ENCODE results near the gene C16orf74. TPM values are rescaled to one million over a fixed set of nuclear protein-coding genes. Genes with fewer than 3 reads are reported as not detected.

C16orf74 gene
- total and polyA plus RNA-seq, 2 of the 13 experiments (the other 11 are each of a cell fraction or from before 2014, with no cell fraction given): 0.13 to 0.29 TPM

DNA sequence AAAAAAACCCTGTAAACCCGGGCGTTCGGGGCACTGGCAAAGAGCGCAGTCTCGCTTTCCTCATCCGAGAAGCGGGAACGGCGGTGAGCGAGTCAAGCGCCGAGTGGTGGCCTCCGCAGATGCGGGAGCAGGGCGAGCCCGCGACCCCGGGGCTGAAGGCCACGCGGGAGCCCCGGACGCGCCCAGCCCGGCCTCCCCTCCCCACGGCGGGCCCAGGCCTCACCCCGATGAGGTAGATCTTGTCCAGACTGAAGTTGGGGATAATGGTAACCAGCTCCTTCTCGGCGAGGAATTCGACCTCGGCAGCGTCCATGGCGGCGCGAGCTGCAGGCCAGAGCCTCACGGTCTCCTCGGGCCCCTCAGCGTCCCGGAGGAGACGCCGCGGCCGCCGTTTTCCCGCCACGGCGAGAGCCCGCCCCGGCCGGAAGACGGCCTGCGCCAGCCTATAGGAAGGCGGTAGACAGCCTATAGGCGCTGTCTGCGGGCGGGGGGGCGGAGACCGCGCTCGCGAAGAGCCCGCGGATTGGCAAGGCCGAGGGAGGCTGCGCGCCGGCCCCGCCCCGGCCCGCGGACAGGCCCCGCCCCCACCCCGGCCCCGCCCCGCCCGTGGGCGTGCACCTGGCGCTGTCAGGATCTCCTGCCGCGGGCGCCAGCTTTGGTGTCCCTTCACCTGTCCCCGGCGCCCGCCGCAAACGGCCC lies 62.2 kb downstream of the C16orf74 start, which contains the start of gene GINS2 (continued):
- TF ChIP-seq, protein P1, sequence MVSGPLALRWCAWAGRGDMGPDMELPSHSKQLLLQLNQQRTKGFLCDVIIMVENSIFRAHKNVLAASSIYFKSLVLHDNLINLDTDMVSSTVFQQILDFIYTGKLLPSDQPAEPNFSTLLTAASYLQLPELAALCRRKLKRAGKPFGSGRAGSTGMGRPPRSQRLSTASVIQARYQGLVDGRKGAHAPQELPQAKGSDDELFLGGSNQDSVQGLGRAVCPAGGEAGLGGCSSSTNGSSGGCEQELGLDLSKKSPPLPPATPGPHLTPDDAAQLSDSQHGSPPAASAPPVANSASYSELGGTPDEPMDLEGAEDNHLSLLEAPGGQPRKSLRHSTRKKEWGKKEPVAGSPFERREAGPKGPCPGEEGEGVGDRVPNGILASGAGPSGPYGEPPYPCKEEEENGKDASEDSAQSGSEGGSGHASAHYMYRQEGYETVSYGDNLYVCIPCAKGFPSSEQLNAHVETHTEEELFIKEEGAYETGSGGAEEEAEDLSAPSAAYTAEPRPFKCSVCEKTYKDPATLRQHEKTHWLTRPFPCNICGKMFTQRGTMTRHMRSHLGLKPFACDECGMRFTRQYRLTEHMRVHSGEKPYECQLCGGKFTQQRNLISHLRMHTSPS (CRISPR knock-in tag; IDR thresholded peaks at IDR 0.05; ENCODE audit: low read depth): no peak
- peak; percentile 45; the same call in 1 of the 2 replicates for TF ChIP-seq MAZ (IDR thresholded peaks at IDR 0.05; ENCODE audit: borderline replicate concordance, low read depth, low read length)
- TF ChIP-seq MAZ (CRISPR knock-in tag; IDR thresholded peaks at IDR 0.05; ENCODE audit: low read depth): peak; percentile 27; the same call in 1 of the 2 replicates
- 0 out of 2 replicates have a peak, but pooled peaks have one; percentile 56 for TF ChIP-seq HOXA9 (CRISPR knock-in tag; IDR thresholded peaks at IDR 0.05; ENCODE audit: borderline replicate concordance)
- no peak for TF ChIP-seq SRSF4 (IDR thresholded peaks at IDR 0.05; ENCODE audit: low read depth, low read length, poor library complexity, severe bottlenecking)
- TF ChIP-seq SIN3A (IDR thresholded peaks at IDR 0.05; ENCODE audit: borderline replicate concordance, low read depth, low read length): peak; percentile 79
- TF ChIP-seq ZNF30 (CRISPR knock-in tag; IDR thresholded peaks at IDR 0.05): 0 out of 2 replicates have a peak, but pooled peaks have one; percentile 57
- TF ChIP-seq ZSCAN22 (CRISPR knock-in tag; IDR thresholded peaks at IDR 0.05): peak; percentile 50; the same call in 1 of the 2 replicates
- TF ChIP-seq ZNF282 (IDR thresholded peaks at IDR 0.05; ENCODE audit: partially characterized antibody): no peak
- TF ChIP-seq ZNF605 (CRISPR knock-in tag; IDR thresholded peaks at IDR 0.05): no peak; the same call in 1 of the 2 replicates
- TF ChIP-seq KLF12 (CRISPR knock-in tag; IDR thresholded peaks at IDR 0.05; ENCODE audit: borderline replicate concordance): peak; percentile 92
- TF ChIP-seq GABPA (IDR thresholded peaks at IDR 0.05; ENCODE audit: low read depth, low read length): peak; percentile 79
- peak; percentile 83 for TF ChIP-seq GABPA (CRISPR knock-in tag; IDR thresholded peaks at IDR 0.05; ENCODE audit: low read depth)
- TF ChIP-seq, protein P2, sequence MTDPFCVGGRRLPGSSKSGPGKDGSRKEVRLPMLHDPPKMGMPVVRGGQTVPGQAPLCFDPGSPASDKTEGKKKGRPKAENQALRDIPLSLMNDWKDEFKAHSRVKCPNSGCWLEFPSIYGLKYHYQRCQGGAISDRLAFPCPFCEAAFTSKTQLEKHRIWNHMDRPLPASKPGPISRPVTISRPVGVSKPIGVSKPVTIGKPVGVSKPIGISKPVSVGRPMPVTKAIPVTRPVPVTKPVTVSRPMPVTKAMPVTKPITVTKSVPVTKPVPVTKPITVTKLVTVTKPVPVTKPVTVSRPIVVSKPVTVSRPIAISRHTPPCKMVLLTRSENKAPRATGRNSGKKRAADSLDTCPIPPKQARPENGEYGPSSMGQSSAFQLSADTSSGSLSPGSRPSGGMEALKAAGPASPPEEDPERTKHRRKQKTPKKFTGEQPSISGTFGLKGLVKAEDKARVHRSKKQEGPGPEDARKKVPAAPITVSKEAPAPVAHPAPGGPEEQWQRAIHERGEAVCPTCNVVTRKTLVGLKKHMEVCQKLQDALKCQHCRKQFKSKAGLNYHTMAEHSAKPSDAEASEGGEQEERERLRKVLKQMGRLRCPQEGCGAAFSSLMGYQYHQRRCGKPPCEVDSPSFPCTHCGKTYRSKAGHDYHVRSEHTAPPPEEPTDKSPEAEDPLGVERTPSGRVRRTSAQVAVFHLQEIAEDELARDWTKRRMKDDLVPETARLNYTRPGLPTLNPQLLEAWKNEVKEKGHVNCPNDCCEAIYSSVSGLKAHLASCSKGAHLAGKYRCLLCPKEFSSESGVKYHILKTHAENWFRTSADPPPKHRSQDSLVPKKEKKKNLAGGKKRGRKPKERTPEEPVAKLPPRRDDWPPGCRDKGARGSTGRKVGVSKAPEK (CRISPR knock-in tag; IDR thresholded peaks at IDR 0.05; ENCODE audit: borderline replicate concordance): no peak
- no peak for TF ChIP-seq ZFP36L1 (CRISPR knock-in tag; IDR thresholded peaks at IDR 0.05)
- peak; percentile 46; the same call in 1 of the 2 replicates for TF ChIP-seq ZNF629 (CRISPR knock-in tag; conservative IDR thresholded peaks at IDR 0.05)
- TF ChIP-seq, protein P3, sequence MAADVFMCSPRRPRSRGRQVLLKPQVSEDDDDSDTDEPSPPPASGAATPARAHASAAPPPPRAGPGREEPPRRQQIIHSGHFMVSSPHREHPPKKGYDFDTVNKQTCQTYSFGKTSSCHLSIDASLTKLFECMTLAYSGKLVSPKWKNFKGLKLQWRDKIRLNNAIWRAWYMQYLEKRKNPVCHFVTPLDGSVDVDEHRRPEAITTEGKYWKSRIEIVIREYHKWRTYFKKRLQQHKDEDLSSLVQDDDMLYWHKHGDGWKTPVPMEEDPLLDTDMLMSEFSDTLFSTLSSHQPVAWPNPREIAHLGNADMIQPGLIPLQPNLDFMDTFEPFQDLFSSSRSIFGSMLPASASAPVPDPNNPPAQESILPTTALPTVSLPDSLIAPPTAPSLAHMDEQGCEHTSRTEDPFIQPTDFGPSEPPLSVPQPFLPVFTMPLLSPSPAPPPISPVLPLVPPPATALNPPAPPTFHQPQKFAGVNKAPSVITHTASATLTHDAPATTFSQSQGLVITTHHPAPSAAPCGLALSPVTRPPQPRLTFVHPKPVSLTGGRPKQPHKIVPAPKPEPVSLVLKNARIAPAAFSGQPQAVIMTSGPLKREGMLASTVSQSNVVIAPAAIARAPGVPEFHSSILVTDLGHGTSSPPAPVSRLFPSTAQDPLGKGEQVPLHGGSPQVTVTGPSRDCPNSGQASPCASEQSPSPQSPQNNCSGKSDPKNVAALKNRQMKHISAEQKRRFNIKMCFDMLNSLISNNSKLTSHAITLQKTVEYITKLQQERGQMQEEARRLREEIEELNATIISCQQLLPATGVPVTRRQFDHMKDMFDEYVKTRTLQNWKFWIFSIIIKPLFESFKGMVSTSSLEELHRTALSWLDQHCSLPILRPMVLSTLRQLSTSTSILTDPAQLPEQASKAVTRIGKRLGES (CRISPR knock-in tag; IDR thresholded peaks at IDR 0.05; ENCODE audit: borderline replicate concordance): peak; percentile 72; the same call in 1 of the 2 replicates
- peak; percentile 75; the same call in 1 of the 2 replicates for TF ChIP-seq ZNF232 (CRISPR knock-in tag; IDR thresholded peaks at IDR 0.05; ENCODE audit: borderline replicate concordance)
- TF ChIP-seq, protein P4, sequence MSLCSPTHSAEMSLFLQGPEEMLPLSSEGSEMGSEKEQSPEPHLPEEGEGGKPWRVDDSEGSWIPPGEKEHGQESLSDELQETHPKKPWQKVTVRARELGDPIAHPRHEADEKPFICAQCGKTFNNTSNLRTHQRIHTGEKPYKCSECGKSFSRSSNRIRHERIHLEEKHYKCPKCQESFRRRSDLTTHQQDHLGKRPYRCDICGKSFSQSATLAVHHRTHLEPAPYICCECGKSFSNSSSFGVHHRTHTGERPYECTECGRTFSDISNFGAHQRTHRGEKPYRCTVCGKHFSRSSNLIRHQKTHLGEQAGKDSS (CRISPR knock-in tag; IDR thresholded peaks at IDR 0.05; ENCODE audit: borderline replicate concordance, low read depth): no peak
- TF ChIP-seq NCOR1 (IDR thresholded peaks at IDR 0.05; ENCODE audit: borderline replicate concordance, low read length): no peak
- TF ChIP-seq NR1H2 (CRISPR knock-in tag; IDR thresholded peaks at IDR 0.05; ENCODE audit: borderline replicate concordance, low read depth): no peak
